H1 (cell line): Measurements from ENCODE around the gene ACTR1B. TPM values are rescaled to one million over a fixed set of nuclear protein-coding genes. Genes with fewer than 3 reads are reported as not detected.
A peak's percentile ranks its signal among the peaks of the same experiment; 100 is the strongest.

ENCODE experiments used
- CTCF ChIA-PET: fragments of 300-600 bp; sonication (Branson Sonifier 250); formaldehyde crosslinking; loops from one replicate; lab custom pipeline; 2021; ENCODE audit not compliant: partially characterized antibody; lab: Charles Lee
- POLR2A ChIA-PET: fragments of 300-600 bp; sonication (Branson Sonifier 250); formaldehyde crosslinking; loops from one replicate; lab custom pipeline; 2021; ENCODE audit warnings: inconsistent platforms; ENCODE audit not compliant: partially characterized antibody; lab: Charles Lee
- DNase-seq, 2 experiments: peaks; one replicate each; pipeline versions ENCODE4 v3.0.0 to v3.0.0-alpha.2; 2010 to 2022; ENCODE audit warnings: low spot score in 2 of 2, low read depth in 1 of 2, mixed read lengths in 1 of 2
- FAIRE-seq: peaks from 2 replicates; lab custom pipeline; 2011; peaks lifted over from hg19 to GRCh38; lab: Jason Lieb, UNC
- H2AFZ ChIP-seq: 2 replicates; pipeline ENCODE4 v1.8.1; 2012; ENCODE audit warnings: low read length, inconsistent platforms
- H2AK5ac ChIP-seq: 2 replicates; pipeline ENCODE4 v1.6.1; 2013; ENCODE audit warnings: low read depth, low read length
- H2BK120ac ChIP-seq: replicated peaks from 2 replicates; pipeline ENCODE3; 2013; ENCODE audit warnings: low read depth, low read length, inconsistent platforms
- H2BK12ac ChIP-seq: 2 replicates; pipeline ENCODE4 v1.6.1; 2013; ENCODE audit warnings: low read depth, low read length
- H2BK15ac ChIP-seq: 2 replicates; pipeline ENCODE4 v1.6.1; 2013; ENCODE audit warnings: low read length
- H2BK20ac ChIP-seq: 2 replicates; pipeline ENCODE4 v1.6.1; 2013; ENCODE audit warnings: low read length
- H2BK5ac ChIP-seq: 2 replicates; pipeline ENCODE4 v1.6.1; 2013; ENCODE audit warnings: low read depth, low read length
- H3K14ac ChIP-seq: 2 replicates; pipeline ENCODE4 v1.6.1; 2013; ENCODE audit warnings: inconsistent platforms; ENCODE audit not compliant: insufficient read length
- H3K18ac ChIP-seq: 2 replicates; pipeline ENCODE4 v1.6.1; 2013; ENCODE audit warnings: low read length; ENCODE audit errors: extremely low read depth
- H3K23ac ChIP-seq: 2 replicates; pipeline ENCODE4 v1.6.1; 2013; ENCODE audit warnings: inconsistent platforms; ENCODE audit not compliant: insufficient read length
- H3K23me2 ChIP-seq: 2 replicates; pipeline ENCODE4 v1.6.1; 2013; ENCODE audit warnings: low read depth, low read length
- H3K27ac ChIP-seq: 2 replicates; pipeline ENCODE4 v1.6.1; 2011; ENCODE audit warnings: low read depth, low read length, inconsistent platforms
- H3K27me3 ChIP-seq, 4 experiments: replicated peaks in 1 of 4; 1 replicate in 1 of 4; 2 replicates in 3 of 4; pipeline versions ENCODE4 v1.6.1 to v1.8.1; 2011 to 2013; ENCODE audit warnings: low read length in 3 of 4, mild to moderate bottlenecking in 3 of 4, inconsistent platforms in 2 of 4, mixed read lengths in 2 of 4, moderate library complexity in 1 of 4; ENCODE audit not compliant: control insufficient read depth in 3 of 4, insufficient read depth in 3 of 4; ENCODE audit errors: extremely low read depth in 1 of 4
- H3K36me3 ChIP-seq, 4 experiments: 2 replicates each; pipeline versions ENCODE4 v1.6.1 to v1.8.1; 2011 to 2013; ENCODE audit warnings: mild to moderate bottlenecking in 4 of 4, low read length in 3 of 4, moderate library complexity in 2 of 4, control low read depth in 1 of 4, inconsistent platforms in 1 of 4; ENCODE audit not compliant: insufficient read depth in 4 of 4, control insufficient read depth in 2 of 4
- H3K4ac ChIP-seq: replicated peaks from 2 replicates; pipeline ENCODE3; 2013; ENCODE audit warnings: low read length, low read depth, mixed read lengths, inconsistent platforms; ENCODE audit not compliant: insufficient read length
- H3K4me1 ChIP-seq, 4 experiments: replicated peaks in 1 of 4; 1 replicate in 1 of 4; 2 replicates in 3 of 4; pipeline versions ENCODE4 v1.6.1 to v1.8.1; 2011 to 2013; ENCODE audit warnings: low read length in 3 of 4, inconsistent platforms in 2 of 4, mixed read lengths in 1 of 4; ENCODE audit not compliant: insufficient read depth in 4 of 4, control insufficient read depth in 3 of 4
- H3K4me2 ChIP-seq, 2 experiments: 2 replicates each; pipeline versions ENCODE4 v1.6.1 to v1.8.1; 2011 to 2013; ENCODE audit warnings: low read depth in 2 of 2, low read length in 2 of 2, control low read depth in 1 of 2, inconsistent platforms in 1 of 2, mild to moderate bottlenecking in 1 of 2; ENCODE audit not compliant: insufficient read depth in 1 of 2
- H3K4me3 ChIP-seq, 4 experiments: fragments of 200-600, 300-600 bp in 1 of 4; sonication (generic), shearing (Covaris generic), sonication (Bioruptor Twin) in 1 of 4; 2 replicates each; pipeline versions ENCODE4 v1.5.1 to v1.8.1; 2011 to 2016; ENCODE audit warnings: low read length in 4 of 4, low read depth in 3 of 4, control low read depth in 2 of 4, inconsistent platforms in 2 of 4, mild to moderate bottlenecking in 2 of 4, mixed read lengths in 1 of 4, moderate library complexity in 1 of 4; ENCODE audit not compliant: insufficient read depth in 2 of 4; ENCODE audit errors: extremely low read depth in 1 of 4
- H3K56ac ChIP-seq: replicated peaks from 2 replicates; pipeline ENCODE3; 2013; ENCODE audit warnings: low read depth, mild to moderate bottlenecking, mixed read lengths, low read length, inconsistent platforms; ENCODE audit not compliant: insufficient read length
- H3K79me1 ChIP-seq: 2 replicates; pipeline ENCODE4 v1.6.1; 2013; ENCODE audit warnings: low read depth, low read length, control low read depth
- H3K79me2 ChIP-seq, 2 experiments: 2 replicates each; pipeline versions ENCODE4 v1.6.1 to v1.8.1; 2012 to 2013; ENCODE audit warnings: low read length in 2 of 2, mild to moderate bottlenecking in 2 of 2, inconsistent platforms in 1 of 2; ENCODE audit not compliant: insufficient read depth in 2 of 2, control insufficient read depth in 1 of 2
- H3K9ac ChIP-seq, 4 experiments: replicated peaks in 1 of 4; 1 replicate in 1 of 4; 2 replicates in 3 of 4; pipeline versions ENCODE4 v1.6.1 to v1.8.1; 2011 to 2013; ENCODE audit warnings: low read depth in 3 of 4, low read length in 3 of 4, control low read depth in 2 of 4, mild to moderate bottlenecking in 2 of 4, moderate library complexity in 2 of 4, inconsistent platforms in 1 of 4; ENCODE audit errors: extremely low read depth in 1 of 4
- H3K9me3 ChIP-seq, 2 experiments: 2 replicates each; pipeline versions ENCODE4 v1.6.1 to v1.8.1; 2012 to 2013; ENCODE audit warnings: mild to moderate bottlenecking in 2 of 2, moderate library complexity in 2 of 2, control low read depth in 1 of 2, inconsistent platforms in 1 of 2, low read depth in 1 of 2, low read length in 1 of 2, mixed read lengths in 1 of 2; ENCODE audit not compliant: insufficient read depth in 2 of 2
- H4K20me1 ChIP-seq, 2 experiments: replicated peaks in 1 of 2; 2 replicates each; pipeline versions ENCODE3 to v1.8.1; 2011 to 2013; ENCODE audit warnings: inconsistent platforms in 2 of 2, low read length in 2 of 2, mild to moderate bottlenecking in 1 of 2; ENCODE audit not compliant: insufficient read depth in 2 of 2, control insufficient read depth in 1 of 2
- H4K5ac ChIP-seq: 2 replicates; pipeline ENCODE4 v1.6.1; 2013; ENCODE audit warnings: low read length, low read depth, mixed read lengths, inconsistent platforms; ENCODE audit not compliant: insufficient read length
- H4K8ac ChIP-seq: 2 replicates; pipeline ENCODE4 v1.8.0; 2013; ENCODE audit warnings: mild to moderate bottlenecking, moderate library complexity, low read length, inconsistent platforms; ENCODE audit not compliant: insufficient read depth; ENCODE audit errors: extremely low read depth
- H4K91ac ChIP-seq: replicated peaks from 2 replicates; pipeline ENCODE3; 2013; ENCODE audit warnings: low read length, mixed read lengths, inconsistent platforms; ENCODE audit not compliant: insufficient read length
- ASH2L ChIP-seq: fragments of 200-600, 300-600 bp; sonication (generic); IDR thresholded peaks from one replicate; pipeline ENCODE4 v1.7.1; 2017; ENCODE audit warnings: low read length
- ATF3 ChIP-seq: IDR thresholded peaks from 2 replicates; pipeline ENCODE4 v1.6.1; 2011; ENCODE audit warnings: low read depth, mild to moderate bottlenecking, low read length; ENCODE audit not compliant: insufficient read depth
- CHD2 ChIP-seq: IDR thresholded peaks from 2 replicates; pipeline ENCODE4 v1.6.1; 2012; ENCODE audit warnings: low read length, improper control_type of control experiment
- EGR1 ChIP-seq: IDR thresholded peaks from 2 replicates; pipeline ENCODE4 v1.6.1; 2011; ENCODE audit warnings: low read depth, low read length, borderline replicate concordance
- FOSL1 ChIP-seq: IDR thresholded peaks from 2 replicates; pipeline ENCODE4 v1.6.1; 2011; ENCODE audit warnings: mild to moderate bottlenecking, low read depth, low read length, moderate library complexity; ENCODE audit not compliant: insufficient read depth
- GABPA ChIP-seq: IDR thresholded peaks from 2 replicates; pipeline ENCODE4 v1.6.1; 2011; ENCODE audit warnings: mild to moderate bottlenecking, low read length, moderate library complexity, borderline replicate concordance; ENCODE audit not compliant: insufficient read depth
- GTF2F1 ChIP-seq: IDR thresholded peaks from 2 replicates; pipeline ENCODE4 v1.6.1; 2012; ENCODE audit warnings: low read depth, low read length, improper control_type of control experiment, borderline replicate concordance
- POLR2AphosphoS5 ChIP-seq: IDR thresholded peaks from 2 replicates; pipeline ENCODE4 v1.6.1; 2011; ENCODE audit warnings: low read depth, low read length
- RNF2 ChIP-seq: fragments of 200-900, 300-1000 bp; sonication (generic); IDR thresholded peaks from 2 replicates; pipeline ENCODE4 v1.7.1; 2016; ENCODE audit warnings: borderline replicate concordance, low read depth, mild to moderate bottlenecking, antibody characterized with exemption, low read length; ENCODE audit not compliant: poor library complexity, severe bottlenecking; ENCODE audit errors: missing control alignments
- ZNF274 ChIP-seq: IDR thresholded peaks from 2 replicates; pipeline ENCODE4 v1.7.0; 2012; ENCODE audit warnings: low read length, borderline replicate concordance; ENCODE audit errors: extremely low read depth
- WGBS, 2 experiments: shearing (Covaris generic) in 1 of 2; methylation state at CpG; one replicate each; pipeline versions ENCODE4 v1.1.6 to v1.1.7; 2013 to 2015; ENCODE audit warnings: low lambda C conversion rate in 2 of 2, mixed read lengths in 2 of 2, inconsistent platforms in 1 of 2, low coverage in 1 of 2, missing lambda C conversion rate in 1 of 2; ENCODE audit not compliant: insufficient replicate concordance in 2 of 2, insufficient coverage in 1 of 2, insufficient read length in 1 of 2; ENCODE audit errors: extremely low coverage in 1 of 2, missing lambda C conversion rate in 1 of 2; 5-methylcytosine and 5-hydroxymethylcytosine counted together
- polyA plus RNA-seq, 7 experiments: library from polyadenylated mRNA; depleted of rRNA in 3 of 7; stranded (reverse) in 5 of 7; unstranded in 2 of 7; fragments of >200 nt in 5 of 7; fragments of 200-250 nt in 2 of 7; gene quantifications; 1 replicate in 5 of 7; 2 replicates in 1 of 7; 4 replicates in 1 of 7; pipeline versions ENCODE4 v1.2.1 to v1.2.3, GENCODE V29; 2011 to 2013; ENCODE audit warnings: missing spikeins in 2 of 7, mixed read lengths in 2 of 7
- total RNA-seq: library from RNA; stranded (reverse); fragmentation: NEBNext Ultra II Directional; extraction: Animal tissue kit (Norgen Biotek cat#: 25700); gene quantifications from 2 replicates; pipeline ENCODE4 v1.2.1, GENCODE V29; 2021

The ACTR1B gene
- total and polyA plus RNA-seq, 2 of the 8 experiments (the other 6 are each of a cell fraction or from before 2014, with no cell fraction given): 40.7 to 56.0 TPM

GRCh38 chr2:97645112-97645694, 18.6 kb downstream of the ACTR1B start:
- peak overlapping the region; percentile 92 for H2BK5ac ChIP-seq
- peak overlapping the region; percentile 93 to 94 for H3K4me2 ChIP-seq
- H3K56ac ChIP-seq: peak overlapping the region; percentile 87
- peak overlapping the region; percentile 49 to 100 (median 96) for H3K4me3 ChIP-seq
- peak overlapping the region; percentile 19 for H3K23ac ChIP-seq
- 0 out of 2 replicates have a peak overlapping the region, but pooled peaks have one; percentile 72 for H2BK20ac ChIP-seq
- H3K23me2 ChIP-seq: peaks cover 6% of the 10 kb centered on the region; the same call in 1 of the 2 replicates
- H3K9me3 ChIP-seq: no peaks in the 10 kb centered on the region
- peak overlapping the region; percentile 66 for H3K27ac ChIP-seq
- H3K9ac ChIP-seq: peak overlapping the region in 3 of 4 experiments; percentile 58 to 71 (median 67); a peak in 6 of 7 replicates
- peak overlapping the region; percentile 92 for H4K91ac ChIP-seq
- H3K27me3 ChIP-seq: no peaks in the 10 kb centered on the region; a peak in 1 of 7 replicates
- peak overlapping the region; percentile 91 for H4K8ac ChIP-seq
- H3K14ac ChIP-seq: peak overlapping the region; percentile 24
- H4K20me1 ChIP-seq: peaks cover 1 to 4% of the 10 kb centered on the region in 2 experiments
- H2AK5ac ChIP-seq: peak overlapping the region; percentile 53; the same call in 1 of the 2 replicates
- peak overlapping the region; percentile 28 for H4K5ac ChIP-seq
- H3K79me2 ChIP-seq: peaks cover 0 to 13% of the 10 kb centered on the region in 2 experiments; a peak in 2 of 4 replicates
- H2BK120ac ChIP-seq: no peak overlapping the region
- CTCF ChIA-PET: interaction anchor here (0.6 to 7.6 kb wide), 6 partner anchors 13 to 207 kb away, joined by 3 to 73 read pairs (median 4); partner anchors contain the start of gene ACTR1B
- peak overlapping the region; percentile 57; the same call in 1 of the 2 replicates for H2AFZ ChIP-seq
- 0 out of 2 replicates have a peak overlapping the region, but pooled peaks have one; percentile 60 for H2BK12ac ChIP-seq
- peak overlapping the region; percentile 65 for H3K4ac ChIP-seq
- H3K36me3 ChIP-seq: peaks cover 12 to 30% (median 18%) of the 10 kb centered on the region in 4 experiments
- WGBS, 2 experiments: 13% methylated on average over 19 of the region's 19 CpGs; no CpG with 5 or more reads in 1 of the 2 experiments
- H3K18ac ChIP-seq: peak overlapping the region; percentile 83
- peak overlapping the region; percentile 72; the same call in 1 of the 2 replicates for H2BK15ac ChIP-seq
- no peaks in the 10 kb centered on the region; the same call in 1 of the 2 replicates for H3K79me1 ChIP-seq
- FAIRE-seq: no peak
- peaks cover 0 to 6% (median 0%) of the 10 kb centered on the region in 4 experiments; a peak in 2 of 7 replicates for H3K4me1 ChIP-seq
- POLR2A ChIA-PET: interaction anchor here (1.2 to 4.7 kb wide), 7 partner anchors 11 to 55 kb away, joined by 3 to 71 read pairs (median 6); partner anchors contain the start of genes ACTR1B and C2orf92
- DNase-seq: peak in 1 of 2 experiments; percentile 68
- TF ChIP-seq ZNF274 (no peak), GABPA (no peak), EGR1 (peak; percentile 63; the same call in 1 of the 2 replicates), ASH2L (peak; percentile 62), RNF2 (no peak), POLR2AphosphoS5 (no peak), FOSL1 (no peak), GTF2F1 (no peak), CHD2 (no peak), ATF3 (no peak)
